ENCODE measurements around the gene AP5Z1.
A peak's percentile ranks its signal among the peaks of the same experiment; 100 is the strongest.

Gene AP5Z1

DNA sequence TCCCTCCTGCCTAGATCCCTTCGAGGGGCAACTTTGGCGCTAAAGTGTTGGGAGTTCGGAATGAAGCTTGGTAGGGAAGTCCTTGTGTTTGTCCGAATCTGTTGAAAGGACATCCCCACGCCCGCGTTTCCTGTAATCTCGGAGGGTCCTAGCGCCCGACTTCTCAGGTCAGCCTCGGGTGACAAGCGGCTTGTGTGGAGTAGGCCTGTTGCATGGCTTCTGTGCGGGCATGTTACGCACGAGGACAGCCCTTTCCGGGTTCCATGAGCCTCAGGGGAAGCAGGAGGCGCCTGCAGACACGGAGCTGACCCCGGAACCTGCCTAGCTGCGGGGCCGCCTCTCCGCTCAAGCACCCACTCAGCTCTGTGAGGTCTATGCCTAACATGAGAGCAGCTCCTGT, 28.4 kb upstream of the AP5Z1 start:
- DNase-seq = no peak

DNA sequence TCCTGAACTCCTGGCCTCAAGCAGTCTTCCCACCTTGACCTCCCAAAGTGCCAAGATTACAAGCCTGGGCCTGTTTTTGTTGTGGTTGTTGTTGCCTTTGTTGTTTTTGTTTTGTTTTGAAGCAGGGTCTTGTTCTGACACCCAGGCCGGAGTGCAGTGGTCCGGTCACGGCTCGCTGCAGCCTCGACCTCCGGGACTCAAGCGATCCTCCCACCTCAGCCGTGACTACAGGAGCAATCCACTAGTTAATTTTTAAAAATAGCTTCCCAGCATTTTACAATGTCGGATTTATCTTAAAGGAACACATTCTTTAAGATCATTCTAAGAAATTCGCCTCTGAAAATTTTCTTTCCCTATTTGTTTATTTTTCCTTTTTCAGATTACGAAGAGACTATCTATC, 27.7 kb upstream of the AP5Z1 start:
- no peak for DNase-seq

GRCh38 chr7:4748231-4748681, 27.2 kb upstream of the AP5Z1 start:
- DNase-seq = no peak

GRCh38 chr7:4749363-4749762, 26.1 kb upstream of the AP5Z1 start:
- DNase-seq = no peak

DNA sequence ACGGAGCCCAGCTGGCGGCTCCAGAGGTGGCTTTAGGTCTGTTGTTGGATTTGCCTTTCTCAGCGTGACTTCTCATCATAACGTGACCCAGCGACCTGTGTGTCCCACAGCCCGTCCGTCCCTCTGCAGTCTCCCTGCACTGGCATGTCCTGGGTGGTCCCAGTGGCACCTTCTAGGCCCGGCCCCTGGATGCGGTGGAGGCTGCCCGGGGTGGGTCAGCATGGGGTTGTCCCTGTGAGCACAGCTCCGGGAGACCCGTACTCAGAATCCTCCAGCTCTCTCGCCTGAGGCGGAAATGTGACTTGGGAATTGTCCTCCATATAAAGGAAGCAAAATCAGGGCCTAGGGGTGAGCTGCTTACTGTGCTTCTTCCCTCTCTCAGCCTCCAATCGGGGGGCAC, 25.6 kb upstream of the AP5Z1 start:
- no peak for DNase-seq

DNA sequence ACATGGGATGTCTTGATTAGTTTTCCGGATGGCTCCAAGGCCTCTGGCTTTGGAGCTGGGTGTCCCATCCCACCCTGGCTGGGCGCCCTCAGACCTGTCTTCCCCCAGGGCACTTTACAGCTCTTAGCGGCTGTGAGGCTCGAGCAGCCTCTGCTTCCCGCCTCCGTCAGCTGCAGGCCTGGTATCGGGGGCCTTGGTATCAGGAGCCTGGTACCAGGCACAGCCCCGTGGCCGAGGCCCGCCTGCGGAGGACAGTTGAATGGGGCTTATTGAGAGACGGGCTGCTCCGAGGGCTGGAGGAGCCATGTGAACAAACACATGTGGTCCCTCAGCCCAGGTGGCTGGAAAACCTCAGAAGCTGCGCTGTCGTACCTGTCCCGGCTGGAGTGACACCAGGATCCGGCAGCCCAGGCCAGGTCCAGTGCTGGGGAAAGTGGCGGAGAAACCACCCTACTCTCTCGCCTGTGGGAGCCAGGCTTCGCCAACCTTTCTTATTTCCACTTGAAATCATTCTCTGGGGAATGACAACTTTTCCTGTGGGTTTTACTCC, 23.9 kb upstream of the AP5Z1 start:
- DNase-seq = no peak

DNA sequence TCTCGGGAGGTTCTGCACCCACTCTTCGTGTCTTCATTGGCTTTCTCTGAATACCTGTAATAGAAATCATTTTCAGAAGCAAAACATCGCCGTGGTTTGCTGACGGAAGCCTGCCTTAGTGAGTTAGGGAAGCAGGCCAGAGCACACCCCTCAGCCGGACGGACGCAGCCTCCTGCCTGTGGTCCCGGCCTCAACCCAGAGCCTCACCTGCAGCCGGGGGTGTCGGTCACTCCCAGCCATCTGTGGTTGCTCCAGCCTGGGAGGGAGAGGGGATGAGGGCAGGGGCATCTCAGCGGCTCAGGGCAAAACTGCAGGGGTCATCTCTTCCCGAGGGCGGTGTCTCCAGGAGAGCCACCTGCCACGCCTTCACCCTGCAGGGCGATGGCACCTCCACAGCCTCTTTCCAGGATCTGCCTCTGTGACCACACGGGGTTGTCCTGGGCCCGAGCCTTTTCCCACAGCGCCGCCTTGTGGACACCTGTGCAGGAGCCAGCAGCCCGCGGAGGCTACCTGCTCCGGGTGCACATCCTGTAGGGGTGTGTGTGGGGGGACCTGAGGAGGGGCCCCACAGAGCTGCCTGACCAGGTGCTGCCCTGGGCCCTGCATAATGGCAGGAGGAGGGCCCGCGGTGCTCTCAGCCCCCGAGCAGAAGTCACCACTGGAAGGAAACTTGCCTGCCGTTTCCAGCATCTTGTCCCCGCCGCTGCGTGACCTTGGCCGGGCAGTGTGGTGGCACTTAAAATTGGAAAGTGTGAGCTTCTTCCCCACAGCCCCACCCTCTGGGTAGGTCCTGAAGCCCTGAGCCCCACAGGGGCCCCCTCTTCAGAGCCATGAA, 21.6 kb upstream of the AP5Z1 start:
- DNase-seq = peak; percentile 70

DNA sequence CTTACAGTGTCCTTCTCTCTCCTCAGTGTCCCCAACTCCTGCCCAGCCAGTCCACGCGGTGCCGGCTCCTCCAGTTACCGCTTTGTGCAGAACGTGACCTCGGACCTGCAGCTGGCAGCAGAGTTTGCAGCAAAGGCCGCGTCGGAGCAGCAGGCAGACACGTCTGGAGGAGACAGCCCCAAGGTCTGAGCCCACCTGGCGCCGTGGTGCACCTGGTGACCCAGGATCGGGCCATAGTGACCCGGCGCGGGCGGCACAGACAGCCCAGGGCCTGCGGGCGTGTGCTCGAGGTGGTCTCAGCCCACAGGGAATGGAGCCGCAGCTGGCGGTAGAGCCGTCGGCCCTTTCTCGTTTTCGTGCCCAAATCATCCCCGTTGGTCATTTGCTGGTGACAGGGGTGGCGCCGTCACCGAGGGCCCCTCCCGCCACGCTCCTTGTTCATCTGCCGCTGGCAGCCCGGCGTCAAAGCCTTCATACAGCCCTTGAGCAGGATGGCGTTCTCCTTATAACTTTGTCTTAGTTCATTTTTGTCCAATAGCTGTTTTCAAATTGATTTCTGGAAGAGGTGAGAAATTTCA, 20.9 kb upstream of the AP5Z1 start:
- DNase-seq = no peak

- DNase-seq = no peak
These were observed 20.4 kb upstream of the AP5Z1 start for GRCh38 chr7:4755045-4755444.

DNA sequence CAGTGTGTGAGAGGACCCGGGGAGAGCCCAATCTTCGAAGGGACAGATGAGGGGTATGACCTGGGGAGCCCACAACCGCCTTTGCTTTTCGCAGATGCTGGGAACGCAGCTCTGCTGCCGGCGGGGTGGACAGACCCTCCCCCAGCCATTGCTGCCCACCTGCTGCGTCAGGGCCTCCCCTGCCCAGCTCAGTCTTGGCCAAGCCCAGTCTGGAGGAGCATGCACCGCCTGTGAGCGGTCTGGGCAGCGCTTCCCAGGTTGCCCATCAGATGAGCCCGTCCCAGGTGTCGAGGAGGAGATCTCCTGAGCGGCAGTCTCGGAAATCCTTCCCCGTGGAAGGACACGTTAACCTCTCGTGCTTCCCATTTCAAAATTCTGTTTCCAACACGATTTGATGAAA, 17.3 kb upstream of the AP5Z1 start:
- DNase-seq = no peak

GRCh38 chr7:4758791-4759190, 16.6 kb upstream of the AP5Z1 start:
- DNase-seq = no peak

DNA sequence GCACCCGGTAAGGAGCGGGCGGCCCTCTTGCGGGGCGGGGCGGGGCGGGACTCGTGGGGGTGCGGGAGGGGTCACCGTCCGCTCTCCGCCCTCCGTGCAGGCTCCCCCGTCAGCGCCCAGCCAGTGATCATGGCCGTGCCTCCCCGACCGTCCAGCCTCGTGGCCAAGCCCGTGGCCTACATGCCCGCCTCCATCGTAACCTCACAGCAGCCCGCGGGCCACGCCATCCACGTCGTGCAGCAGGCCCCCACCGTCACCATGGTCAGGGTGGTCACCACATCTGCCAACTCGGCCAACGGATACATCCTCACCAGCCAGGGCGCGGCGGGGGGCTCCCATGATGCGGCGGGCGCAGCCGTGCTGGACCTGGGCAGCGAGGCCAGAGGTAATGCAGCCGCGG, 16.2 kb upstream of the AP5Z1 start:
- DNase-seq = no peak

DNA sequence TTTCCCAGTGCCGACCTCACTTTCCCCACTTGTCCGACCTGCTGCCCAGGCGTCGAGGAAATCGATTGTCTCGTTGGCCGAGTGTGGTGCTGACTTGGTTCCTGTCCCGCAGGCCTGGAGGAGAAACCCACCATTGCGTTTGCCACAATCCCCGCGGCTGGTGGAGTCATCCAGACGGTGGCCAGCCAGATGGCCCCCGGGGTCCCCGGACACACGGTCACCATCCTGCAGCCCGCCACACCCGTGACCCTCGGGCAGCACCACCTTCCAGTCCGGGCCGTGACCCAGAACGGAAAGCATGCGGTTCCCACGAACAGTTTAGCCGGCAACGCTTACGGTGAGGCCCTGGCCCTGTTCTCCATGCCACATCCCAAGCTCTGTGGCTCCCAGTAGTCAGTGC, 14.5 kb upstream of the AP5Z1 start:
- no peak for DNase-seq

DNA sequence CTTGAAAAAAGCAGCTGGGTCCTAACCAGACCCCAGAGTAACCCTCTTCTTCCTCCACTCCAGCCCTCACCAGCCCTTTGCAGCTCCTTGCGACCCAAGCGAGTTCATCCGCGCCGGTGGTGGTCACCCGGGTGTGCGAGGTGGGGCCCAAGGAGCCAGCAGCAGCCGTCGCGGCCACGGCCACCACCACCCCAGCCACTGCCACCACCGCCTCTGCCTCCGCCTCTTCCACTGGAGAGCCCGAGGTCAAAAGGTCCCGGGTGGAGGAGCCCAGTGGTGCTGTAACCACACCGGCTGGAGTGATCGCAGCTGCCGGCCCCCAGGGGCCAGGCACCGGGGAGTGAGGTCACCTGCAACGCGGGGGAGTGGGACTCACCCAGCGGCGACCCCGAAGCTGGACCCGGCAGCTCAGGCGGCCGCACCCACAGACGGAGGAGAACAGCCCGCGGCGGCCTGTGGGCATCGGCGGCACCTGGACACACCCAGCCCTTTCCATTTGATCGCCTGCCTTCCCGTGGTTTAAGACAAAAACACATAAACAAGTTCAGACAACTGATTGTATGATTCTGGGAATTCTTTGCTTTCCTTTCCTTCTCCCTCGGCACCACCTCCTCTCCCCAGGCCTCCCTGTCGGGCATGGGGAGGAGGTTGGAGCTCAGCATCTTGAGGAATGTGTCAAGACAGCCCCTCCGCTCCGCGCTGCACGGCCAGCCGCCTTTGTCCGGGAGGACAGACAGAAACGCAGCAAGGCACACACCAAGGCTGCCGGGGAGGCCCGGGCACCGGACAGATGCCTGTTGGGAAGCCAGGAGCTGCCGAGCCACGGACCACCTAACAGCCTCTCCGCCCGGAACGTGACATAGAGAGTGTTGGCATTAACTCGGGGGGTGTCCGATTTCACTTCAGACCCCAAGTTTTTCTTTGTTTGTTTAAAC, 13.0 kb upstream of the AP5Z1 start:
- no peak for DNase-seq

DNA sequence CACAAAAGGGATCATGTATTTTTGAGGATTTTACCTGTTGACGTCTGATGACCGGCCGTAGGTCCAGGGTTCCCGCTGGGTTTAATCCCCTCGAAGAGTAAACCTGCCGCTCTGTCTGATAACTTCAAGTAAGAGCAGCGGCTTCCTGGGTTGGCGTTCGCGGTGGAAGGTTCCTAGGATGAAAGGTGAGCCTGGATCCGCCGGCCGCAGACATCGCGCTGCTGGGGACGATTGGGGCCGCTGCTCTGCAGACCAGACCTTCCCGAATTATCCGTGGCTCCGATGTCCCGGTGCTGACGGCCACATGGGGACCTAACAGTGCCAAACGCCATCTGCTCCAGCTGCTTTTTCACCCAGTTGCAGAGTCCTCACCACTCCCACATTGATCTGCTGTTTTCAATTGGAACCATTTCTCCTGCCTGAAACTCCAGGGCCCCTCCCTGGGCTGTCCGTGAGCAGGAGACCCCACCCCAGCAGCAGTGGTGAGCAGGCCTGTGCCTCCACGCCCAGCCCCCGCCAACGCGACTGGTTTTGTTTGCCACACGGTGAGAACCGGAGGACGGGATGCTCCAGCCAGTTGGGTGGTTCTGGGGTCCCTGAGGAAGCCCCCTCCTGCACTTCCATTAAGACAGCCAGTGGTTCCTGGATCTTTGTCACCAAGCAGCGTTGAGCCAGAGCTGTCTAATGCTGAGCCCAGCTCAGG, 12.2 kb upstream of the AP5Z1 start:
- no peak for DNase-seq

GRCh38 chr7:4763794-4764185, 11.6 kb upstream of the AP5Z1 start:
- no peak for DNase-seq

DNA sequence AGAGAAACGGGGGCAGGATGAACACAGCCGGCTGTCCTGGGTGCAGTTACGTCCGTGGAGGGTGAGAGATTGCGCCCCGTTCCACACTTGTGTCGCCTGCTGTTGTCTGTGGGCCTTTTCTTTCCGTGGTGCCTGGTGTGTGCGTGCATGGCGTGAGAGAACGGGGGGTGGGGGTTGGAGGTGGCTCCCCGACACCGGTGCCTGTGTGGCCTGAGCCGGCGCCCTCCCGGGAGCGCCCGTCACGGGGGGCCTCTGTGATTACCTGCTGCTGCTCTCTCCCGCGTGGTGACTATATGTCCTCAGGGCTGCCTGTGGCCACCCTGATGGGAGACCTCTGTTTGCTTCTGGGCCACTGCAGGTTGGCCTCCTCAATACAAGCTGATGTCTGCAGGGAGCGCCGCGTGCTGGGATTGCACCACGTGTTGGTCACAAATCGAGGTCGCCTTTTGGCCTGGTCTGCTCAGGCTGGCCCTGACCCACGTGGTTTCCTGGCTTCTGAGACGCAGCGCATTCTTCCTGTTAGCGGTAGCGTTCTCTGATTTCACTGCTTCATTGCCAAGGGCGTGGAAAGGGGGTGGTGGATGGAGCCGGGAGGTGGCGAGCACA, 10.9 kb upstream of the AP5Z1 start:
- no peak for DNase-seq

DNA sequence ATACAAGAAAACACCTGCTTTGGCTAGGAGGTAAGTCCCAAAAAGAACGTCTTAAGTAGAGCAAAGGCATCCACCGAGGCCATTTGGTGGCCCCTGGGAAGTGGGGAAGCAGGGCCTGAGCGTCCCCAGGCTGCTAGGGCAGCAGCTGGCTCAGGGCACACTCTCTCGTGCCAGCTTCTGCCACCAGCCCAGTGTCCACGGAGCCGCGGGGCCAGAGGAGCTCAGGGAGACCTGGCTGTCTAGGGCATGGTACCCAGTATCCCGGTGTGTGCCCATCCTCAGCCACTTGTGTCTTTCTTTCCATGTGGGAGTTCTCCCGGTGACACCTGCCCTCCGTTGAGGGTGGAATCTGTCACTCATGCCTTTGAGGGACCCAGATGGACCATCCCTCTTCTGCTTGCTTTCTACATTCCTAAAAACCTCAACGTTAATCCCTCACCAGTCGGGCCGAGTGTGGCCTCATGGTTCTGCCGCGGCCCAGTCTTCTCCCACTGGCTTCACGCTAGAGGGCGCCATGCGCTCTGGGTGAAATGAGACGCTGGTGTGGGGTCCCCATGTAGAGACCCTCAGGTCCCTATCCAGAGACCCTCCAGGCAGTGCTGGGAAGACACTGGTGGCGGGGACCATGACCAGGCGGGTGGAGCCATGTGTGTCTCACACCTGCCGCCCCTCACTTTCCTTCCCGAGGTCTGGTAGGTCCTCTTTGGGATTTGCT, 9.5 kb upstream of the AP5Z1 start:
- DNase-seq = no peak

DNA sequence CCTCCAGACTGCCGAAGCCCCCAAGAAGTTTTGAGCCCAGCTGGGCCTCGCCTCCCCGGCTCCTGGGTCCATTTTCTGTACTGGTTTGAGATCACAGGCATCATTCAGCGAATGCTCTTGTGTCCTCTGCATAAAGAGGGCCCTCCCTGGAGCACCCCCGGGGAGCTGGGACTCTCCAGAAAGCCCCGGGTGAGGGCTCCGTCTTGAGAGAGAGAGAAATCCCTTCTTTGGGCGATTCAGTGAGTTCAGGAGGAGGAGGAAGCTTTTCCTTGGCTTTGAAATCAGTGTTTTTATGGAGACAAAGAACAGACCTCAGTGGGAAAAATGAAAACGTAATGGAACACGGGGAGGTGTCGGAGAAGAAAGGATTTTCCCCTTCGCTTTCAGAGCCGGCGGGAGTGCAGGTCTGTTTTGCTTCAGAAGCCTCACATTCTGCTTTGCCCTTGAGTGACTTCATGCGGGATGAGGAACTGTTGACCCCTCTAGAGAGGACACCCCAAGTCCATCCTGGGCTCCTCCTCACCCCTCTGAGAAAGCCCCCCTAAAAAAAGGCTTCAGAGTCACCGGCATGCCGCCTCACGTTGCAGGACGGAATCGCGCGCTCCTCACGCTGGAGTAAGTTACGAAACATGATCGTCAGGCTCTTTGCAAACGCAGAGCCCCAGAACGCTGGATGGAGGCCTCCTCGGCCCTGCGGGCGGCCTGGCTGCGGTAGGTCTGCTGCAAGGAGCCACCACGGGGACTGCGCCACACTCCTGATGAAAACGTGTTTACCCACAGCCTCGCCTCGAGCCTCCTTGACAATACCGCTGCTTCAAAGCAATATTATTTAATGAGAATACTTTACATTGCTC, 8.5 kb upstream of the AP5Z1 start:
- DNase-seq = no peak

All from NCI-H1092 (cell line).